HG03354 (cell line): ENCODE measurements around the gene STK25.

Source experiments
- ATAC-seq: cut with Tn5 transposase; IDR thresholded peaks from one replicate; pipeline ENCODE4 v1.9.1; 2021; ENCODE audit warnings: mild to moderate bottlenecking; ENCODE audit not compliant: unreplicated experiment, poor library complexity, severe bottlenecking

The STK25 gene

DNA sequence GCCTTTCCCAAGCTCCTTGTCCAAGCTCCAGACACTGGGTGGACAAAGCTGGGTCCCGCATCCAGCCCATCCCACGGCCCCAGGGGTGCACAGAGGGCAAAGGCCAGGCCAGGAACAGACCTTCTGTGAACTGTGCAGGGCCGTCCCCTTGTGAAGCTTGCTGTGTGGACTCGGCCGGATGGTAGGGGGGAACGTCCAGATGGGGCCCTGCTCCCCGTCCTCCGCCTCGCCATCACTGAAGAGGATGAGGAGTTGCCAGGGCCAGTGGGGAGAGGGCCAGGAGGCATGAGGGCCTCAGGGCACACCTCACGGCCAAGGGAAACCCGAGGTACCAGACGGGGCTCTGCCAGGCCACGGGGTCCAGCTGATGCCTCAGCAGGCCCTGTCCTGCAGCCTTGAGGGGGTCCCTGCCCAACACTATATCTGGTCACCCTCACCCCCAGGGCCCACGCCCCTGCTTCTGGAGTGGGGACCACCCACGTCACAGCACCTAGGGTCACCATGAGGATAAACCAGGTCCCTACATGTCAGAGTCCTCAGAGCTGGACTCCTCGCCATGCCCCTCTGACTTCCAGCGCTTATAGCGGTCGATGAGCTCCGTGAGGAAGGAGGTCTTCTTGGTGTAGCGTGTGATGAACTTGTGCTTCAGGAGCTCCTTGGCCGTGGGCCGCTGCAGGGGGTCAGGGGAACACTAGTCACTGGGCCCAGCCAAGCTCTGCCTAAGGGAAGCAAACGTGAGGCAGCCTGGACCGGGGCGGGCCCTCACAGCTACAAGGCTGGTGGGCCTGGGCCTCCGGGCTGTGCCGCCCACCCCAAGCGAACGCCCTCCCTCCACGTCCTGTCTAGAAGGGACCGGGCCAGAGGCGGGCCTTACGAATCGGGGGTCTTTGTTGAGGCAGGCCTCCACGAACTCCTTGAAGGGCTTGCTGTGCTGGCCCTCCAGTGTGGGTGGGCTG is 10.0 kb downstream of the STK25 start:
- ATAC-seq = no peak

DNA sequence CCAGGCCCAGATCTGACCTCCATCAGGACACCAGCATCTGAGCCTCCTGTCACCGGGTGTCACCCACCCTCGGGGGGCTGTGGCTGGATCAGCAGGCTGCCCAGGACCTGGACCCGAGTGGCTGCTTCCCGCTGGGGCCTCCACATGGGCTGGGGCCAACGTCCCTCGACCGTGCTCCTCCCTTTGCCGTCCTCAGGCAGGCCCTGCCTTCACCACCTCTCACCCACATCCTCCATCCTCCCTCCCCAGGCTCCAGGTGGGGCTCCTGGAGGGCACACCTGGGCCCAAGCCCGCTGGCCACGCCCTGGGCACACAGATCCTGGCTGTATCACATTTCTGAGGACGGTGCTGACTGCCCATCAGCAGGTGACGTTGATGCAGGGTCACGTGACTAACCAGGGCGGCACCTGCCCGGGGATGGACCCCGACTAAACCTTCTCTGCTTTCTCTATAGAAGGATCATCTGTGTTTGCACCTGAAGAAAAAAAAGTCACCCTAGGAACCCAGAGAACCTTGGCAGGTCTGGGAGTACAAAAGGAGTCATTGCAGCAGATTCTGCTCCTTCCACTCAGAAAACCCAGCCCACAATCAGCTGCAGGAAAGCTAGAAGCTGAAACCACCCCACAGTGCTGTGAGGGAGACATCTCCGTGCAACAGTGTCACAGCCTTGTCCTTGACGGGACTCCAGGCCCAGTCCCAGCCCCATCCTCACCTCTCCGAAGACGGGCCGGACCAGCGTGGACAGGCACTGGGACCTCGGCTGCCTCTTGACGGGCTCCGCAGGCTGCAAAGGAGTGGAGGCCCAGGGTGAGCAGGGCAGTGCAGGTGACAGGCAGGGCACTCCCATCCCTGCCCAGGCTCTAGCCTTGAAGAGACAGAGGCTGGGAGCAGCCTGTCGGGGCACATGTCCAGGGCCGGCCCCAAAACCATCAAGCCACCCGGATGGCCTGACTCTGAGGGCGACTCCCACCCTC is 11.2 kb downstream of the STK25 start:
- ATAC-seq = no peak

DNA sequence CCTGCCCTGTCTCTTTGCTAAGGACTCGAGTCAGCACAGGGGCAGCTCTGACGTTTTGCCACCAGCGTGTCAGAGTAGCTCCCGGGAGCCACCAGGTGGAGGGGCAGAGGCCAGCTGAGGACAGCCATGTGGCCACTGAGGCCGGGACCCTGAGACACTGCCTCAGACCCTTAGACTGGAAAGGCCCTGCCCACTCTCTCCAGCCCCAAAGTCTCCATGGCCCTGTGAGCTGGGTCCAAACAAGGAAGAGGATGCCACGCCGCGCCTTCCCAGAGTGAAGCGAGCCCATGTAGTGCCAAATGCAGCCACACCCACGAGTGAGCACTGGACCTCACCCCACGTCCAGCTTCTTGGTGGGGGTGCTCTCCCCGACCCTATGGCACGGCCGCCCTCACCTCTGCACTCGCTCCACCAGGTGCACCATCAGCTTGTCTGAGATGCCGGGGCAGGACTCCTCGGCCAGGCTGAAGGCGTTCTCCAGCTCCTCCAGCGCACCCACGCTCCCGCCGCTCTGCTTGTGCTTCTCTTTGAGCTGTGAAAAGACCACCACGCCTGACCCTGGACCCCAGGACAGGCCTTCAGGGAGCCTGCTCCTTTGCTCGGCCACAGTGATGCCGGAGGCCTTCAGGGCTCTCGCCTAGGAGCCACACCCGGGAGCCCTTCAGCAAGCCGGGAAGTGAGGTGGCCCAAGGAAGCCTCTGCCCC is 12.2 kb downstream of the STK25 start:
- no peak for ATAC-seq

- no peak for ATAC-seq
Observed at GRCh38 chr2:241495172-241496002, 13.0 kb downstream of the STK25 start.

DNA sequence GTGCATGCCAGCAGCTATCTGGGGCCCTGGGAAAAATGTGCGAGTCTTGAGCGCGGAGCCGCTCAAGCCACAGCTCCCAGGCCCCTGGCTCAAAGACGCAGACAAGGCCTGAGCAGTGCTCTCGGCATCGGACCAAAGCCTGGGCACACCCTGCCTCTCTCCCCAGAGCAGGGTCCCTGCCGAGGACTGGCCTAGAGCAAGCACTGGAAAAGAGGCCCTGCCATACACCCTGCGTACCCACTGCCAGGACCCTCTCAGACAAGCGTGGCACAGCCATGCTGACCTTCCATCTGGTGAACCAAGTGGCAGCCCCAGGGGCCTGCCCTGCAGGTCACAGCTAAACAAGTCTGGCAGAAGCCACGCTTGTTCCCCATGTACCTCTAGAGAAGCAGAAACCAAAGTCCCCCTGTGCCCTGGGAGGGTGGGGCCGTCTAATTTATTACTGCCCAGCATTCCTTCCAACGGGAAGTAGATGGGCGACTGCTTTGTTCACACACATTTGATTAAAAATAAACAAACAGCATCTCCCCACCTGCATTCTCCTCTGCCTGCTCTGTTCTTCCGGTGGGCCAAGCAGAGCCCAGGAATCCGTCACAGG is 14.0 kb downstream of the STK25 start:
- no peak for ATAC-seq

DNA sequence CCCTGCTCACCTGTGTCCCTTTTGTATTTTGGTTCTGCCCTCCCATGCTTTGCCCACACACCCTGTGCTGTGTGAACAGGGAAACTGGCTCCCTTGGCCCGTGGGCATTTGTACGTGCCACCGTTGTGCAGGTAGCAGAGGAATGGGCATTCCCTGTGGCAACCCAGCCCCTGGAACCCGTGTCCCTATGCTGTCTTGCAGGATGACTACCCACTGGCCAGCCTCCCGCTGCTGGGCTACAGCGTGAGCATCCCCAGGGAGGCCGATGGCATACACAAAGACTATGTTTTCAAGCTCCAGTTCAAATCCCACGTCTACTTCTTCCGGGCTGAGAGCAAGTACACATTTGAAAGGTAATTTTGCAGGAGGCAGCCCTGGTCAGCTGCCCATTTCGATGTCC is 15.3 kb downstream of the STK25 start:
- no peak for ATAC-seq

DNA sequence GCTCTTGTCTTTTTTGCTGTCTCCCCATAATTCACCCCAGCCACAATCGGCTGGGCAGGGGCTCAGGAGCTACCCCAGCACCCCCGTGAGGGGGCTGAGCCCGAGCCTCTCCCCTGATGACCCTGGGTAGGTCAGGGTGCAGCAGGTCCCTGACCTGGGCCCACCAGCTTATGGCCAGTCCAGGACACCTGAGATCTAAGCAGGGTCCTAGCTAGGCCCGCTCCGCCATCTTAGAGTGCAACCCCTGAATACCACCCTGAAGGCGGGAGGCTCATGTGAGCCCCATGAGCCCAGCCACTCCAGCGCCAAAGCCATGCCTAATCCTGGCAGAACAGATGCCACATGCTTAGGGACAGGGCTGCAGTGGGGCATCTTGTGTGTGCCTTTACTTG is 16.2 kb downstream of the STK25 start:
- ATAC-seq = no peak

DNA sequence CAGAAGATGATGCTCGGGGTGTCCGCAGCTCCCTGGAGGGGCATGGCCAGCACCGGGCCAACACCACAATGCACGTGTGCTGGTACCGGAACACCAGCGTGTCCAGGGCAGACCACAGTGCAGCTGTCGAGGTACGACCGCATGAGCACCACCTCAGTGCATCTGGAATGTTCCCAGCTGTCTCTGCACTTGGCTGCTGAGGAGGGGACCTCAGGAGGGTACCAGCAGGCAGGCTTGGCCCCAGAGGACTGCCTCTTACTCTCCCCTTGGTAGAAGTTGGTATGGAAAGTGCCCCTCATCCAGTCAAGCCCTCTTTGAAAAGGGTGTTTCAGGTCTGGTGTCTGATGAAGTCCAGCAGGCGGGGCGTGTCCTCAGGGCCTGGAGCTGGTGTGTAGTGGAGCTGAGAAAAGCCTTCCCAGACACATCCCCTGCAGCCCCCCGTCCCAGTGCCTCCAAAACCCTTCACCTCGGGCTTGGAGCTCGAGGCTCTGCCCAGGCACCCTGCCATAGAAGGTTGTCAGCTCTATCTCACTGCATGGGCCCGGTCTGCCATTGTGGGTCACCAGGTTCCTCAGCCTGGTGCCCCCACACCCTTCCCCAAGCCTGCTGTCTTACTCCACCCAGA is 16.7 kb downstream of the STK25 start:
- ATAC-seq = no peak

DNA sequence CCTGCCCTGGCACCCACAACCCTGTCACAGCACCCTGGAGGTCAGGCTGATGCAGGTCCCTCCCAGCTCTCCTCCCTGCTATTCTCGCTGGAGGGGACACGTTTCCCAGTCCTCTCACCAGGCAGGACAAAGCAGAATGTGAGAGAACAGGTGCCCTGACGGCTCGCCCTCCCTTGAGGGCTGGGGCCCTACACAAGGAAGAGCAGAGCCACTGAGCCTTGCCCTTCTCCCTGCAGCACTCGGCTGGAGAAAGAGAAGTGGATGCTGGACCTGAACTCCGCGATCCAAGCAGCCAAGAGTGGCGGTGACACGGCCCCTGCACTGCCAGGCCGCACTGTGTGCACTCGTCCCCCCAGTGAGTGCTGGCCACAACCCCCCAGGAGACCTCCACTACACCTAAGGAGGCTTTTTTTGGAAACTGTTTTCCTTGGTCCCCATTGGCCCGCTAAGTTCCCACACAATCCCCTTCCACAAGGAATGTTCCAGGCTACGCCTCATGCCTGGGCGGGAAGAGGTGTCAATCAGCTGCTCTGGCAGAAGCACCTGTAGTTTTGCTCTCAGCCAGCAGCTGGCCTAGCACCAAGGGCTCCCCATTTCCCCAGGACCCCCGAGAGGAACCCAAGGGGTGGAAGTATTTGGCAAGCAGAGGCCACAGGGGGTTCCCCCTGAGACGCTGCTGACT is 17.4 kb downstream of the STK25 start:
- ATAC-seq = no peak

- no peak for ATAC-seq
Observed at GRCh38 chr2:241489733-241490680, 18.4 kb downstream of the STK25 start.

- no peak for ATAC-seq
Observed at GRCh38 chr2:241489088-241489487, 19.3 kb downstream of the STK25 start.

DNA sequence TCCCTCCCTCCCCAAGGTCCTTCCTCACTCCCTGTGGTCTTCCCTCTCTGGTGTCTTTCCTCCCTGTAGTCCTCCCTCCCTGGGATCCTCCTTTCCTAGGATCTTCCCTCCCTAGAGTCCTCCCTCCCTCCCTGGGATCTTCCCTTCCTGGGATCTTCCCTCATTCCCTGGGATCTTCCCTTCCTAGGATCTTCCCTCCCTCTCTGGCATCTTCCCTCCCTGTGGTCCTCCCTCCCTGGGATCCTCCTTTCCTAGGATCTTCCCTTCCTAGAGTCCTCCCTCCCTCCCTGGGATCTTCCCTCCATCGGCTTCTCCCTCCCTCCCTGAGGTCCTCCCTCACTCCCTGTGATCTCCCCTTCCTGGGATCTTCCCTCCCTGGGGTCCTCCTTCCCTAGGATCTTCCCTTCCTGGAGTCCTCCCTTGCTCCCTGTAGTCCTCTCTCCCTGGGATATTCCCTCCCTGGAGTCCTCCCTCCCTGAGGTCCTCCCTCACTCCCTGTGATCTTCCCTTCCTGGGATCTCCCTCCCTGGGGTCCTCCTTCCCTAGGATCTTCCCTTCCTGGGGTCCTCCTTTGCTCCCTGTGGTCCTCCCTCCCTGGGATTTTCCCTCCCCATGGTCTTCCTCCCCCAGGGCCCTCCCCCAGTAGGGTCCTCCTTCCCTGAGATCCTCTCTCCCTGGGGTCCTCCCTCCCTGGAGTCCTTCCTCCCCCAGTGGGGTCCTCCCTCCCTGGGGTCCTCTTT is 23.0 kb downstream of the STK25 start:
- no peak for ATAC-seq

- no peak for ATAC-seq
Observed at GRCh38 chr2:241483305-241483704, 25.1 kb downstream of the STK25 start.

- no peak for ATAC-seq
Observed at GRCh38 chr2:241482126-241482955, 26.0 kb downstream of the STK25 start.

DNA sequence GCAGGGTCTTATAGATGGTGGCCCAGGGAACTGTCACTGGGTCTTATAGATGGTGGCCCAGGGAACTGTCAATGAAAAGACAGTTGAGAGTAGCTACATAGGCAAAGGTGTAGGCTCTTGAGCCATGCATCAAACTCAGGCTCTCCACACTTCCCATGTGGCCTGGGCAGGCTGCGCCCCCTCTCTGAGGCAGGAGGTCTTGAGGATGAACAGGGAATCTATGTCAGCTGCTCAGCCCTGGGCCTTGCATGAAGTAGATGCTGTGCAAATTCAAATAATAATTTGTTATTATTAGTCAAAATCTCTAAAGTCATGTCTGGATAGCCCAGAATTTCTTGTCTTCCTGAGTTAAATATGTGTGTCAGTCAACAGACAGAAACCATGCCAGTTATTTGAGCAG is 26.7 kb downstream of the STK25 start:
- ATAC-seq = no peak
